ENCODE measurements around the gene TENM3. TPM values are rescaled to one million over a fixed set of nuclear protein-coding genes. Genes with fewer than 3 reads are reported as not detected.

TENM3 gene
- total RNA-seq, 4 donors from 2014 or later: 5.9 to 61.5 (median 24.6) TPM

- Histone ChIP-seq H3K4me1 (no peaks in the 10 kb centered on the region), H3K9me3 (no peaks in the 10 kb centered on the region), H3K27ac (no peak overlapping the region), H3K4me3 (no peak overlapping the region), H3K36me3 (no peaks in the 10 kb centered on the region), H3K27me3 (no peaks in the 10 kb centered on the region)
- intact Hi-C loops (cut with DNase I; ENCODE audit: low total_unique reads): no loop called here
- DNase-seq: no peak
- TF ChIP-seq, protein P1, sequence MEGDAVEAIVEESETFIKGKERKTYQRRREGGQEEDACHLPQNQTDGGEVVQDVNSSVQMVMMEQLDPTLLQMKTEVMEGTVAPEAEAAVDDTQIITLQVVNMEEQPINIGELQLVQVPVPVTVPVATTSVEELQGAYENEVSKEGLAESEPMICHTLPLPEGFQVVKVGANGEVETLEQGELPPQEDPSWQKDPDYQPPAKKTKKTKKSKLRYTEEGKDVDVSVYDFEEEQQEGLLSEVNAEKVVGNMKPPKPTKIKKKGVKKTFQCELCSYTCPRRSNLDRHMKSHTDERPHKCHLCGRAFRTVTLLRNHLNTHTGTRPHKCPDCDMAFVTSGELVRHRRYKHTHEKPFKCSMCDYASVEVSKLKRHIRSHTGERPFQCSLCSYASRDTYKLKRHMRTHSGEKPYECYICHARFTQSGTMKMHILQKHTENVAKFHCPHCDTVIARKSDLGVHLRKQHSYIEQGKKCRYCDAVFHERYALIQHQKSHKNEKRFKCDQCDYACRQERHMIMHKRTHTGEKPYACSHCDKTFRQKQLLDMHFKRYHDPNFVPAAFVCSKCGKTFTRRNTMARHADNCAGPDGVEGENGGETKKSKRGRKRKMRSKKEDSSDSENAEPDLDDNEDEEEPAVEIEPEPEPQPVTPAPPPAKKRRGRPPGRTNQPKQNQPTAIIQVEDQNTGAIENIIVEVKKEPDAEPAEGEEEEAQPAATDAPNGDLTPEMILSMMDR (IDR thresholded peaks at IDR 0.05): no peak
- no peak for TF ChIP-seq POLR2A (IDR thresholded peaks at IDR 0.05)
Observed at GRCh38 chr4:182823576-182823975, 580.4 kb downstream of the TENM3 start.

GRCh38 chr4:182825003-182825402 is 581.8 kb downstream of the TENM3 start:
- H3K27me3 ChIP-seq: no peaks in the 10 kb centered on the region
- no peak overlapping the region for H3K27ac ChIP-seq
- no peaks in the 10 kb centered on the region for H3K4me1 ChIP-seq
- H3K36me3 ChIP-seq: no peaks in the 10 kb centered on the region
- intact Hi-C loops (cut with DNase I; ENCODE audit: low total_unique reads): no loop called here
- H3K9me3 ChIP-seq: no peaks in the 10 kb centered on the region
- DNase-seq: no peak
- no peak overlapping the region for H3K4me3 ChIP-seq
- TF ChIP-seq, protein P1 (IDR thresholded peaks at IDR 0.05): no peak
- TF ChIP-seq POLR2A (IDR thresholded peaks at IDR 0.05): no peak

DNA sequence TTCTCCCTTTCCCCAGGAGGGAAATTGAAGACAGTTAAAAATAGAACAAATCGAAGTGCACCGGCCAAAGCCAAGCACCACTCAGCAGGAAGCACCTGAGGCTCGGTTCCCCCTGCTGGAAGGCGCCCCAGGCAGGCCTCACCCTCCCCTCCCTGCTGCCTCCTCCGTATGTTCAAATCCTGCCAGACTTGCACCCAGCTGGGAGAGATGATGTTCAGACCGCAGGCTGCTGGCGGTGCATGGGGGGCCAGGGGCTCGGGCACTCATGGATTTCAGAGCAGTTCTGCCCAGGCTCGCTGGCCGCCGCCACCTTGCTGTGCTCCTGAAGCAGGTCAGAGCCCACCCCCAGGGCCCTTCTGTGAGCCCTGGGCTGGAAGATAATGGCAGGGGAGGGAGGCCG is 582.6 kb downstream of the TENM3 start:
- no peaks in the 10 kb centered on the region for H3K4me1 ChIP-seq
- H3K27ac ChIP-seq: no peak overlapping the region
- intact Hi-C loops (cut with DNase I; ENCODE audit: low total_unique reads): no loop called here
- no peak for DNase-seq
- TF ChIP-seq POLR2A (IDR thresholded peaks at IDR 0.05): no peak
- TF ChIP-seq, protein P1 (IDR thresholded peaks at IDR 0.05): no peak
- no peaks in the 10 kb centered on the region for H3K9me3 ChIP-seq
- no peaks in the 10 kb centered on the region for H3K27me3 ChIP-seq
- no peak overlapping the region for H3K4me3 ChIP-seq
- H3K36me3 ChIP-seq: no peaks in the 10 kb centered on the region

DNA sequence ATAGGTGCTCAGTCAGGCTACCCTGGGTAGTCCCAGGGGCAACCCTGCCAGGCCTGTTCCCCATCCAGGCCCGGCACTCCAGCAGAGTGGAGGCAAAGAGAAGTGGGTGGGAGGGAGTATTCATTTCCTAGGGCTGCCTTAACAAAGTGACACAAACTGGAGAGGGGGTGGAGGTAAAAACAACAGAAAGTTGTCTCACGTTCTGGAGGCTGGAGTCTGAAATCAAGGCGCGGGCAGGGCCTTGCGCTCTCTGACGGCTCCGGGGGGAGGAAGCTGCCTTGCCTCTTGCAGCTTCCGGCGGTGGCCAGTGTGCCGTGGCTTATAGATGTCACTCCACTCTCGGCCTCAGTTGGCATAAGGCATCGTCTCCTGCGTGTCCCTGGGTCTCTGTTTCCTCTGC is 583.2 kb downstream of the TENM3 start:
- Histone ChIP-seq H3K4me3 (no peak overlapping the region), H3K4me1 (no peaks in the 10 kb centered on the region), H3K27ac (no peak overlapping the region), H3K36me3 (no peaks in the 10 kb centered on the region), H3K9me3 (no peaks in the 10 kb centered on the region), H3K27me3 (no peaks in the 10 kb centered on the region)
- TF ChIP-seq, protein P1 (IDR thresholded peaks at IDR 0.05): no peak
- no peak for TF ChIP-seq POLR2A (IDR thresholded peaks at IDR 0.05)
- no peak for DNase-seq
- intact Hi-C loops (cut with DNase I; ENCODE audit: low total_unique reads): no loop called here

GRCh38 chr4:182827166-182827565 is 584.0 kb downstream of the TENM3 start:
- Histone ChIP-seq H3K36me3 (no peaks in the 10 kb centered on the region), H3K27ac (no peak overlapping the region), H3K9me3 (no peaks in the 10 kb centered on the region), H3K4me3 (no peak overlapping the region), H3K27me3 (no peaks in the 10 kb centered on the region), H3K4me1 (no peaks in the 10 kb centered on the region)
- intact Hi-C loops (cut with DNase I; ENCODE audit: low total_unique reads): no loop called here
- DNase-seq: no peak
- TF ChIP-seq, protein P1 (IDR thresholded peaks at IDR 0.05): no peak
- TF ChIP-seq POLR2A (IDR thresholded peaks at IDR 0.05): no peak

All from uterus (tissue), 4 donors.